MM.1S (cell line): ENCODE data around the gene TMEM190.

Experiments
- DNase-seq: peaks from one replicate; pipeline ENCODE4 v3.0.0-alpha.2; 2015
- H2AFZ ChIP-seq: fragments of 300-600 bp; sonication (generic); 2 replicates; pipeline ENCODE4 v1.6.0; 2016; ENCODE audit warnings: antibody characterized with exemption, low read length
- H3F3A ChIP-seq: fragments of 300-600 bp; sonication (generic); 2 replicates; pipeline ENCODE4 v1.6.1; 2016; ENCODE audit warnings: mild to moderate bottlenecking, antibody characterized with exemption, low read length, moderate library complexity, mixed read lengths; ENCODE audit not compliant: insufficient read depth
- H3K27ac ChIP-seq: fragments of 300-600 bp; sonication (generic); 2 replicates; pipeline ENCODE4 v1.5.1; 2016; ENCODE audit warnings: mild to moderate bottlenecking, low read length
- H3K27me3 ChIP-seq: fragments of 300-600 bp; sonication (generic); replicated peaks from 2 replicates; pipeline ENCODE4 v1.6.0; 2016; ENCODE audit warnings: low read length; ENCODE audit not compliant: insufficient read depth
- H3K36me3 ChIP-seq: fragments of 300-600 bp; sonication (generic); replicated peaks from 2 replicates; pipeline ENCODE4 v1.6.1; 2016; ENCODE audit warnings: mild to moderate bottlenecking, low read length, mixed read lengths; ENCODE audit not compliant: insufficient read depth
- H3K4me1 ChIP-seq: fragments of 300-600 bp; sonication (generic); 2 replicates; pipeline ENCODE4 v1.6.1; 2016; ENCODE audit warnings: low read length, mixed read lengths
- H3K4me2 ChIP-seq: fragments of 300-600 bp; sonication (generic); 2 replicates; pipeline ENCODE4 v1.6.0; 2016; ENCODE audit warnings: low read depth, low read length
- H3K4me3 ChIP-seq: fragments of 300-600 bp; sonication (generic); 2 replicates; pipeline ENCODE4 v1.5.1; 2016; ENCODE audit warnings: low read length, mixed read lengths
- H3K79me2 ChIP-seq: fragments of 300-600 bp; sonication (generic); 2 replicates; pipeline ENCODE4 v1.6.1; 2016; ENCODE audit warnings: mixed run types, low read length, mixed read lengths
- H3K9ac ChIP-seq: fragments of 300-600 bp; sonication (generic); 2 replicates; pipeline ENCODE4 v1.6.1; 2016; ENCODE audit warnings: low read length, mixed read lengths
- H3K9me2 ChIP-seq: fragments of 300-600 bp; sonication (generic); replicated peaks from 2 replicates; pipeline ENCODE4 v1.6.1; 2016; ENCODE audit warnings: mild to moderate bottlenecking, low read length, mixed read lengths; ENCODE audit not compliant: insufficient read depth
- H3K9me3 ChIP-seq: fragments of 300-600 bp; sonication (generic); replicated peaks from 2 replicates; pipeline ENCODE4 v1.6.1; 2016; ENCODE audit warnings: mild to moderate bottlenecking, low read length, mixed read lengths; ENCODE audit not compliant: insufficient read depth
- H4K20me1 ChIP-seq: fragments of 300-600 bp; sonication (generic); 2 replicates; pipeline ENCODE4 v1.6.1; 2016; ENCODE audit warnings: mild to moderate bottlenecking, low read length, moderate library complexity, mixed read lengths; ENCODE audit not compliant: insufficient read depth
- EZH2 ChIP-seq: fragments of 300-600 bp; sonication (generic); optimal IDR thresholded peaks from 2 replicates; pipeline ENCODE3; 2017; ENCODE audit warnings: low read depth, mild to moderate bottlenecking, antibody characterized with exemption, low read length, mixed read lengths
- EZH2phosphoT487 ChIP-seq: fragments of 300-600 bp; sonication (generic); IDR thresholded peaks from 2 replicates; pipeline ENCODE4 v1.6.1; 2018; ENCODE audit warnings: antibody characterized with exemption, low read length
- TF ChIP-seq, protein P1 (sequence below): fragments of 300-600 bp; sonication (generic); IDR thresholded peaks from 2 replicates; pipeline ENCODE4 v1.5.1; 2016; ENCODE audit warnings: antibody characterized with exemption, low read length, mixed read lengths

The TMEM190 gene

DNA sequence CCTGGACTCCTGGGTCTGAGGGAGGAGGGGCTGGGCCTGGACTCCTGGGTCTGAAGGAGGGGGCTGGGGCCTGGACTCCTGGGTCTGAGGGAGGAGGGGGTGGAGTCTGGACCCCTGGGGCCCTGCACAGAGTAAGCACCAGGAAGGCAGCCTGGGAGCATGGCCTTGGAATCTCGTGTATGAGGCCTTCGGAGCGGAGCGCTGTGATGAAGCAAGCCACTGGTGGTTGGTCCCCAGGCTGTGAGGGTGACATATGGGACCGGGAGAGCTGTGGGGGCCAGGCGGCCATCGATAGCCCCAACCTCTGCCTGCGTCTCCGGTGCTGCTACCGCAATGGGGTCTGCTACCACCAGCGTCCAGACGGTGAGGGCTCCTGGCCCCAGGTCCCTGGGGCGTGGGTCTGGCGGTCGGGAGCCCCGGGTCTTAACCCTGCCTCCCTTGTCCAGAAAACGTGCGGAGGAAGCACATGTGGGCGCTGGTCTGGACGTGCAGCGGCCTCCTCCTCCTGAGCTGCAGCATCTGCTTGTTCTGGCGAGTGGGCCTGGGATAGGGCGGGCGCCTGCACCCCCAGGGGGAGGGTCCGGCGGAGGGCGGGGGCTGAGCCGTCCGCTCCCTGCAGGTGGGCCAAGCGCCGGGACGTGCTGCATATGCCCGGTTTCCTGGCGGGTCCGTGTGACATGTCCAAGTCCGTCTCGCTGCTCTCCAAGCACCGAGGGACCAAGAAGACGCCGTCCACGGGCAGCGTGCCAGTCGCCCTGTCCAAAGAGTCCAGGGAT lies 918 bp downstream of the TMEM190 start:
- H4K20me1 ChIP-seq: no peaks in the 10 kb centered on the region
- no peak for TF ChIP-seq EZH2phosphoT487
- TF ChIP-seq EZH2: no peak
- TF ChIP-seq, protein P1, sequence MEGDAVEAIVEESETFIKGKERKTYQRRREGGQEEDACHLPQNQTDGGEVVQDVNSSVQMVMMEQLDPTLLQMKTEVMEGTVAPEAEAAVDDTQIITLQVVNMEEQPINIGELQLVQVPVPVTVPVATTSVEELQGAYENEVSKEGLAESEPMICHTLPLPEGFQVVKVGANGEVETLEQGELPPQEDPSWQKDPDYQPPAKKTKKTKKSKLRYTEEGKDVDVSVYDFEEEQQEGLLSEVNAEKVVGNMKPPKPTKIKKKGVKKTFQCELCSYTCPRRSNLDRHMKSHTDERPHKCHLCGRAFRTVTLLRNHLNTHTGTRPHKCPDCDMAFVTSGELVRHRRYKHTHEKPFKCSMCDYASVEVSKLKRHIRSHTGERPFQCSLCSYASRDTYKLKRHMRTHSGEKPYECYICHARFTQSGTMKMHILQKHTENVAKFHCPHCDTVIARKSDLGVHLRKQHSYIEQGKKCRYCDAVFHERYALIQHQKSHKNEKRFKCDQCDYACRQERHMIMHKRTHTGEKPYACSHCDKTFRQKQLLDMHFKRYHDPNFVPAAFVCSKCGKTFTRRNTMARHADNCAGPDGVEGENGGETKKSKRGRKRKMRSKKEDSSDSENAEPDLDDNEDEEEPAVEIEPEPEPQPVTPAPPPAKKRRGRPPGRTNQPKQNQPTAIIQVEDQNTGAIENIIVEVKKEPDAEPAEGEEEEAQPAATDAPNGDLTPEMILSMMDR: no peak
- no peak overlapping the region for H3K4me3 ChIP-seq
- H3K27me3 ChIP-seq: peaks cover 18% of the 10 kb centered on the region
- H3K9ac ChIP-seq: no peak overlapping the region
- H3K27ac ChIP-seq: no peak overlapping the region
- no peak for DNase-seq
- no peaks in the 10 kb centered on the region for H3K36me3 ChIP-seq
- H3K9me2 ChIP-seq: no peaks in the 10 kb centered on the region
- no peak overlapping the region for H3K4me2 ChIP-seq
- no peak overlapping the region for H2AFZ ChIP-seq
- H3K79me2 ChIP-seq: peaks cover 12% of the 10 kb centered on the region
- no peaks in the 10 kb centered on the region for H3K9me3 ChIP-seq
- peaks cover 4% of the 10 kb centered on the region; the same call in 1 of the 2 replicates for H3F3A ChIP-seq
- H3K4me1 ChIP-seq: peaks cover 5% of the 10 kb centered on the region; the same call in 1 of the 2 replicates

DNA sequence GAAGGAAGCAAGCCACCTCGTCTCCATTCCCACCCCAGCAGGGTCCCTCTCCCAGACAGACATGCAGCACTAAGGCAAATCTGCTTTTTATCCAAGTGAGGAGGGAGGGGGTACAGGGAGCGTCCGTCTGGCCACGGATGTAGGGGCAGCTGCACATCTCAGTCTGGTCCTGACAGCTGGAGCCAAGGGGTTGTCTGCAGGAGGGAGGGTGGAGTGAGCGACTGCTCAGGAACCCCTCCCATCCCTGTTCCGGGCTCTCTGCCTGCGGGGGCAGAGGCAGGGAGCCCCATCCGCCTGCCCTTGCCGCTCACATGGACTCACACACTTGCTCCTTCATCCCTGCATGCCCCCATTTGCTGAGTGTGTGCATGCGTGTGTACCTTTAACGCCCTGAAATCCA lies 2.5 kb downstream of the TMEM190 start:
- Histone ChIP-seq H3K27me3 (0 out of 2 replicates have a peak, but pooled peaks cover 6% of the 10 kb centered on the region), H3K27ac (no peak overlapping the region), H4K20me1 (no peaks in the 10 kb centered on the region), H3K9me3 (no peaks in the 10 kb centered on the region), H3K4me1 (peaks cover 13% of the 10 kb centered on the region; the same call in 1 of the 2 replicates), H3K79me2 (peaks cover 21% of the 10 kb centered on the region), H3K9me2 (no peaks in the 10 kb centered on the region), H3K4me3 (no peak overlapping the region), H3K4me2 (no peak overlapping the region), H3K9ac (no peak overlapping the region), H3K36me3 (no peaks in the 10 kb centered on the region), H3F3A (peaks cover 5% of the 10 kb centered on the region), H2AFZ (no peak overlapping the region)
- DNase-seq: no peak
- TF ChIP-seq, protein P1: no peak
- TF ChIP-seq EZH2: no peak
- TF ChIP-seq EZH2phosphoT487: no peak

DNA sequence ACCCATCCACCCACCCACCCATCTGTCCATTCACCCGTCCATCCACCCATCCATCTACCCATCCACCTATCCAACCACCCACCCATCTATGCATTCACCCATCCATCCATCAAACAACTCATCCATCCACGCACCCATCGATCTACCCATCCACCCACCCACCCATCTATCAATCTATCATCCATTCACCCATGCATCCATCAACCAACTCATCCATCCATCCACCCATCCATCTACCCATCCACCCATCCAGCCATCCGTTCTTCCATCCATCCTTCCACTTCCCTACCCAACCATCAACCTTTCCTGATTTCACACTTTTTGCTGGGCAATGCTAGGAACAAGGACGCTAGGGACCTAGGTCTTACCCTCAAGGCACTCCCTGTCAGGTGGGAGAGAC lies 5.4 kb downstream of the TMEM190 start:
- no peak overlapping the region for H3K4me2 ChIP-seq
- no peak for DNase-seq
- TF ChIP-seq EZH2 (no peak), EZH2phosphoT487 (no peak)
- TF ChIP-seq, protein P1: no peak
- peaks cover 42% of the 10 kb centered on the region for H3K79me2 ChIP-seq
- H3K9me3 ChIP-seq: no peaks in the 10 kb centered on the region
- H3K9ac ChIP-seq: no peak overlapping the region
- peaks cover 10% of the 10 kb centered on the region for H4K20me1 ChIP-seq
- peaks cover 30% of the 10 kb centered on the region for H3F3A ChIP-seq
- H3K4me3 ChIP-seq: no peak overlapping the region
- no peaks in the 10 kb centered on the region for H3K27me3 ChIP-seq
- H2AFZ ChIP-seq: no peak overlapping the region
- H3K27ac ChIP-seq: no peak overlapping the region
- H3K9me2 ChIP-seq: no peaks in the 10 kb centered on the region
- peaks cover 5% of the 10 kb centered on the region; the same call in 1 of the 2 replicates for H3K36me3 ChIP-seq
- peaks cover 23% of the 10 kb centered on the region for H3K4me1 ChIP-seq
